Neuron (in vitro differentiated cells): ENCODE data around the gene DOCK7.
"Not testable (repeated sequence)": the region's sequence is repeated elsewhere in the genome, so short reads cannot be mapped to it uniquely, and the experiment has no call there.

ENCODE experiments used
- H2AFZ ChIP-seq: one replicate; pipeline ENCODE4 v1.6.1; 2013; ENCODE audit warnings: low read depth, mild to moderate bottlenecking, inconsistent platforms, low read length, moderate library complexity
- H3K27me3 ChIP-seq: one replicate; pipeline ENCODE4 v1.6.1; 2013; ENCODE audit warnings: low read length; ENCODE audit not compliant: insufficient read depth
- H3K36me3 ChIP-seq: one replicate; pipeline ENCODE4 v1.6.1; 2013; ENCODE audit warnings: low read length; ENCODE audit not compliant: insufficient read depth
- H3K4me1 ChIP-seq: one replicate; pipeline ENCODE4 v1.6.1; 2013; ENCODE audit warnings: low read length; ENCODE audit not compliant: insufficient read depth
- H3K4me3 ChIP-seq: 2 replicates; pipeline ENCODE4 v1.5.1; 2013; ENCODE audit warnings: mild to moderate bottlenecking, low read length, moderate library complexity
- H3K9me3 ChIP-seq: one replicate; pipeline ENCODE4 v1.6.1; 2013; ENCODE audit warnings: low read length

DOCK7 gene

GRCh38 chr1:62589321-62589720, 98.9 kb downstream of the DOCK7 start:
- H3K4me1 ChIP-seq: no peaks in the 10 kb centered on the region
- no peak overlapping the region for H3K4me3 ChIP-seq
- H3K9me3 ChIP-seq: peaks cover 2% of the 10 kb centered on the region
- peaks cover 27% of the 10 kb centered on the region for H3K36me3 ChIP-seq
- H2AFZ ChIP-seq: no peak overlapping the region
- no peaks in the 10 kb centered on the region for H3K27me3 ChIP-seq

DNA sequence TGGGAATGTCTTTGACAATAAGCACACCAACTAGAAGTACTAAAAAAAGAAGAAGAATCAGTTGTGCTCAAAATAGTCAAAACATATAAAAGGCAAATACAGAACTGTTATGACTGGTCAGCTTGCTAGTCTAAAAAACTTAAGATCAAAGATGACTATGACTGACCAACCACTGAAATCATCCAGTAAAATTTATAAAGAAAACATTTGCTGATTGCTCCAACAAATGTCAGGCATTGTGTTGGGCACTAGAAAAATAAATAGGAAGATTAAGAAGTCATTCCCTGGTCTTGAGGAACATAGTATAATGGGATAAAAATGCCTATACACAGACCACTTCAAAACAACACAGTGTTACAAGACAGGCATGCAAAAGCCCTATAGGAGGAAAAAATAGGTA, 100.2 kb downstream of the DOCK7 start:
- no peak overlapping the region for H2AFZ ChIP-seq
- H3K4me3 ChIP-seq: no peak overlapping the region
- H3K4me1 ChIP-seq: no peaks in the 10 kb centered on the region
- peaks cover 32% of the 10 kb centered on the region for H3K36me3 ChIP-seq
- H3K9me3 ChIP-seq: peaks cover 2% of the 10 kb centered on the region
- no peaks in the 10 kb centered on the region for H3K27me3 ChIP-seq

GRCh38 chr1:62585469-62586155, 102.6 kb downstream of the DOCK7 start:
- no peaks in the 10 kb centered on the region for H3K9me3 ChIP-seq
- H3K27me3 ChIP-seq: no peaks in the 10 kb centered on the region
- H3K4me1 ChIP-seq: no peaks in the 10 kb centered on the region
- no peak overlapping the region for H2AFZ ChIP-seq
- H3K4me3 ChIP-seq: no peak overlapping the region
- peaks cover 34% of the 10 kb centered on the region for H3K36me3 ChIP-seq

GRCh38 chr1:62573675-62574074, 114.5 kb downstream of the DOCK7 start:
- Histone ChIP-seq H3K9me3 (peaks cover 9% of the 10 kb centered on the region), H2AFZ (no peak overlapping the region), H3K4me3 (no peak overlapping the region), H3K4me1 (no peaks in the 10 kb centered on the region), H3K27me3 (no peaks in the 10 kb centered on the region), H3K36me3 (peaks cover 33% of the 10 kb centered on the region)

- Histone ChIP-seq H3K4me1 (no peaks in the 10 kb centered on the region), H3K9me3 (peaks cover 9% of the 10 kb centered on the region), H3K27me3 (no peaks in the 10 kb centered on the region), H3K36me3 (peaks cover 33% of the 10 kb centered on the region), H3K4me3 (no peak overlapping the region), H2AFZ (no peak overlapping the region)
These were observed 115.7 kb downstream of the DOCK7 start for GRCh38 chr1:62572476-62572875.

GRCh38 chr1:62571517-62571916, 116.7 kb downstream of the DOCK7 start:
- H3K4me3 ChIP-seq, H3K9me3 ChIP-seq, H3K4me1 ChIP-seq, H3K27me3 ChIP-seq, H2AFZ ChIP-seq: not testable (repeated sequence)
- peaks cover 28% of the 10 kb centered on the region for H3K36me3 ChIP-seq

DNA sequence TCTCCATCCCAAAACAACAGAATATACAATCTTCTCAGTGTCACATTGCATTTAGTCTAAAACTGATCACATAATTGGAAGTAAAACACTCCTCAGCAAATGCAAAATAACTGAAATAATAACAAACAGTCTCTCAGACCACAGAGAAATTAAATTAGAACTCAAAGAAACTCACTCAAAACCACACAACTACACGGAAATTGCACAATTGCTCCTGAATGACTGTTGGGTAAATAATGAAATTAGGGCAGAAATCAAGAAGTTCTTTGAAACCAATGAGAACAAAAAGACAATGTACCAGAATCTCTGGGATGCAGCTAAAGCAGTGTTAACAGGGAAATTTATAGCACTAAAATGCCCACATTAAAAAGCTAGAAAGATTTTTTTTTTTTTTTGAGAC, 120.3 kb downstream of the DOCK7 start:
- H2AFZ ChIP-seq, H3K4me1 ChIP-seq, H3K27me3 ChIP-seq, H3K4me3 ChIP-seq, H3K9me3 ChIP-seq: not testable (repeated sequence)
- H3K36me3 ChIP-seq: peaks cover 11% of the 10 kb centered on the region

DNA sequence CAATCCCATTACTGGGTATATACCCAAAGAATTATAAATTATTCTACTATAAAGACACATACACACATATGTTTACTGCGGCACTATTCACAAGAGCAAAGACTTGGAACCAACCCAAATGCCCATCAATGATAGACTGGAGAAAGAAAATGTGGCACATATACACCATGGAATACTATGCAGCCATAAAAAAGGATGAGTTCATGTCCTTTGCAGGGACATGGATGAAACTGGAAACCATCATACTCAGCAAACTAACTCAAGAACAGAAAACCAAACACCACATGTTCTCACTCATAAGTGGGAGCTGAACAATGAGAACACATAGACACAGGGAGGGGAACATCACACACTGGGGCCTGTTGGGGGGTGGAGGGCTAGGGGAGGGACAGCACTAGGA, 121.0 kb downstream of the DOCK7 start:
- H3K4me3 ChIP-seq, H3K9me3 ChIP-seq, H3K4me1 ChIP-seq, H2AFZ ChIP-seq, H3K36me3 ChIP-seq, H3K27me3 ChIP-seq: not testable (repeated sequence)

DNA sequence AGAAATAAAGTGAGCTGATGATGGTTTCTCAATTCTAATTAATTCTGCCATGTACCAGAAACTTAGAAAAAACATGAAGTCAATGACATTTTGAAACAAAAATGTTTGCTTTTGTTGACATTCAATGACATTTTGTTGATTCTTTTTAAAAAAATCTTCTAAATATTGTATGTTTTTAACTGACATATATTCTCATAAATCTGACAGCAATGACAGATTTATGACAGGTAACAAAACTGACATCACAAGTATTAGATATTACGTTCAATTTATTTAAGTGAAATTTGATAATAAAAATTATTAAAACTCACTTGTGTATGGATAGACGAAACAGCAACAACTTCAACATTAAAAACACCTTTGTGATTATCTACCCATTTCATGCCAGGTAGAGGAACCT, 126.9 kb downstream of the DOCK7 start:
- Histone ChIP-seq H3K4me1 (no peaks in the 10 kb centered on the region), H3K9me3 (no peaks in the 10 kb centered on the region), H3K36me3 (peaks cover 38% of the 10 kb centered on the region), H3K4me3 (no peak overlapping the region), H2AFZ (no peak overlapping the region), H3K27me3 (no peaks in the 10 kb centered on the region)

GRCh38 chr1:62544570-62544969, 143.6 kb downstream of the DOCK7 start:
- no peaks in the 10 kb centered on the region for H3K9me3 ChIP-seq
- H3K4me1 ChIP-seq: no peaks in the 10 kb centered on the region
- H3K36me3 ChIP-seq: peaks cover 21% of the 10 kb centered on the region
- no peak overlapping the region for H2AFZ ChIP-seq
- no peaks in the 10 kb centered on the region for H3K27me3 ChIP-seq
- no peak overlapping the region for H3K4me3 ChIP-seq

- H3K4me3 ChIP-seq: no peak overlapping the region
- H3K27me3 ChIP-seq: no peaks in the 10 kb centered on the region
- peaks cover 45% of the 10 kb centered on the region for H3K36me3 ChIP-seq
- H3K4me1 ChIP-seq: no peaks in the 10 kb centered on the region
- no peak overlapping the region for H2AFZ ChIP-seq
- no peaks in the 10 kb centered on the region for H3K9me3 ChIP-seq
These were observed 147.1 kb downstream of the DOCK7 start for GRCh38 chr1:62541048-62541447.

DNA sequence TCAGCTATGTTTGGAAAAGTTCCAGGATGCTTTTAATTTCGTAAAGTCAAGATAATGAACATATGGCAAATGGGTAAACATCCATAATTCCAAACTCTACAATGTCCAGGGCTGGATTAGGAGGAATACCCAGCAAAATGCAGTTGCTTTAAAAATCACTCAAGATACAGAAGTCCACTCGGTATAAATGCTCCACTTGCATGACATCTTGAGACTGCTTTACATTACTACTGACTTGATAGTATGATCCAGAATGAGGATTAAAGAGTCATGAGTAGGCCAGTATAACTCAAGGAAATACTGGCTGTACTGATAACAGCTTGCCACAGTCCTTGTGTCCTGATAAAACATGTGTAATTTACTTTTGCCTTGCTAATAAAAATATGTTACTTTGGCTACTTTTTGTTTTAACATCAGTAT, 149.1 kb downstream of the DOCK7 start:
- H3K36me3 ChIP-seq: peaks cover 57% of the 10 kb centered on the region
- no peaks in the 10 kb centered on the region for H3K4me1 ChIP-seq
- no peaks in the 10 kb centered on the region for H3K27me3 ChIP-seq
- H3K4me3 ChIP-seq: no peak overlapping the region
- no peak overlapping the region for H2AFZ ChIP-seq
- H3K9me3 ChIP-seq: no peaks in the 10 kb centered on the region

DNA sequence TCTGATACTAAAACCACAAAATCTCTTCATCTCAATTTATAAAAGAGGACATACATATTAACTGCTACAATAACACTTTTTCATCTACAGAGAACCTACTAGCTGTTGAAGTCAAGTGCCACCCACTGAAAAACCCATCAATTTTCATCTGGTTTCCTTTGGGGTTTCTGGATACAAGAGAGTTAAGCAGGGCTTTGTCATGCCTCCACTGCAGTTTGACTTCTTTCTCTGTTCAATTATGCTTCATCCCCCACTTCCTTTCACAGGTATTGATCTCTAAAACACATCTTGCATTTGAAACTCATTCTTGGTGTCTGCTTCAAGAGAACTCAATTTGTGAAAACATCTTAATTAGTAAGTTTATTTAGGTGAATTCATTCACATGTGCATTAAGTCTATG, 151.3 kb downstream of the DOCK7 start:
- Histone ChIP-seq H3K9me3 (no peaks in the 10 kb centered on the region), H3K4me3 (no peak overlapping the region), H3K4me1 (no peaks in the 10 kb centered on the region), H3K27me3 (no peaks in the 10 kb centered on the region), H3K36me3 (peaks cover 65% of the 10 kb centered on the region), H2AFZ (no peak overlapping the region)

DNA sequence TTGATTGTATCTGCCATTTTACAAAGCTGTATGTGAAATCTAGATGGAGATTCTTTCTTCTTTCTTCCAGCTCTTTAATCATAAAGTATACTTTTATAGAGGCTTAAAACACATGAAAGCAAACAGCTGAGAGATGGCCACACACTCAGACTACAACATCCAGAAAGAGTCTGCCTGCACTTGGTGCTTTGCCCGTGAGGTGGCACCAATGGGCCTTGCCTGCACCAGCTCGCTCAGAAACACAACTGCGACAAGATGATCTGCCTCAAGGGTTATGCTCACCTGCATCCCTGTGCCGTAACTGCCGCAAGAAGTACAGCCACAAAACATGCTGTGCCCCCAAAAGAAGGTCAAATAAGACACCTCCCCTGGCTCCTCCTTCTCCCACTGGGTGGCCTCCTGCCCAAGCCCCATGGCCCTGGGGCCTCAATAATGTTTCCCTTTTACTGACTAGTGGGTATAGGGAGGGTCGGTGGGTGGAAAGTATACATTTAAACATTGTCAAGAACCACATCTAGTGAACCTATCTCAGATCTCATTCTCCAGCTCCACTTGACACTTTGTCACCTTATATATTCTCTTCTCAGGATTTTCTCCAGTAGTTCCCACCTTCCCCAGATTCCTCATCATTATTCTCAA, 157.6 kb downstream of the DOCK7 start:
- Histone ChIP-seq H3K4me3 (no peak overlapping the region), H2AFZ (no peak overlapping the region), H3K27me3 (no peaks in the 10 kb centered on the region), H3K9me3 (no peaks in the 10 kb centered on the region), H3K4me1 (no peaks in the 10 kb centered on the region), H3K36me3 (peaks cover 62% of the 10 kb centered on the region)
